NB4 (cell line): Measurements from ENCODE around the gene AOPEP.

Source experiments
- DNase-seq: peaks from one replicate; pipeline ENCODE4 v3.0.0; 2010; ENCODE audit warnings: low read depth
- H3K4me3 ChIP-seq: one replicate; pipeline ENCODE4 v1.5.1; 2011; ENCODE audit warnings: mild to moderate bottlenecking, low read depth, low read length, moderate library complexity
- MYC ChIP-seq: IDR thresholded peaks from 2 replicates; pipeline ENCODE4 v1.6.1; 2011; ENCODE audit warnings: low read depth, low read length
- POLR2A ChIP-seq: IDR thresholded peaks from 2 replicates; pipeline ENCODE4 v1.6.1; 2011; ENCODE audit warnings: mild to moderate bottlenecking; ENCODE audit not compliant: insufficient read length; ENCODE audit errors: extremely low read depth
- TF ChIP-seq, protein P1 (sequence below): IDR thresholded peaks from one replicate; pipeline ENCODE4 v1.5.1; 2012; ENCODE audit warnings: low read depth, low read length
- TF ChIP-seq, protein P2 (sequence below): IDR thresholded peaks from 2 replicates; pipeline ENCODE4 v1.6.1; 2011; ENCODE audit warnings: low read depth, low read length

AOPEP gene

DNA sequence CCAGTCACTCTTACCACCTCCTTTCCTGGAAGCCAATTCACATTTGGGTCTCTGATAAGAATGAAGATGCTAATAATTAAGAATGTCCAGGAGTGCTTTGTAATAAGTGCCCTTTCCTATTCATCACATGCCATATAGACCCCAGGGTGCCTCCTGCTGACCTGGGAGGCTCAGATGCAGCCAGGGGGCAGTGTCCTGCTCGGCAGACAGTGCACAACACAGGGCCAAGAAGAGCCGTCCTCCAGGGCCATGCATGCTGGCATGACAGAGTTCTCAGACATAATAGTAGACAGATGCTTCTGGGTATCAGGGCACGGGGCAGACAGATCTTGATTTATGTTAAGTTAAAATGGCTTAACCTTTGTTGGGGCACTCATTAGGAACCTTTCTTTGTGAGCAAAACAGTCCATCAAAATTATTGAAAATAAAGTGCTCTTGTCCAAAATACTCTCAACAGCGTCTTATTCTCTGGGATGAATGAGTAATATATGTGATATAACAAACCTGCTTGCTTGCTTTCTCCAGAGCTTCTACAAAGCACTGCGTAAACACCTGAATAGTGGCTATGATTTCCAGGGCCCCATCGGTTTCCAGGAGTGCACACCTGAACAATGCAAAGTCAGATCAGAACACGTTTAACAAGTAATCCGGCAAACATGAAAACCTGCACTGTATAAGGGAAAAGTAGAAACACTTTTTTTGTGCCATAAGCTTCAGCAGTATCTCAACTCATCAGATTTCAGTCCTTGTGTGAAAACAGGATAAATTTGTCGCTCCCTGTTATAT lies 398.3 kb downstream of the AOPEP start:
- DNase-seq: no peak
- TF ChIP-seq POLR2A: no peak
- TF ChIP-seq, protein P1, sequence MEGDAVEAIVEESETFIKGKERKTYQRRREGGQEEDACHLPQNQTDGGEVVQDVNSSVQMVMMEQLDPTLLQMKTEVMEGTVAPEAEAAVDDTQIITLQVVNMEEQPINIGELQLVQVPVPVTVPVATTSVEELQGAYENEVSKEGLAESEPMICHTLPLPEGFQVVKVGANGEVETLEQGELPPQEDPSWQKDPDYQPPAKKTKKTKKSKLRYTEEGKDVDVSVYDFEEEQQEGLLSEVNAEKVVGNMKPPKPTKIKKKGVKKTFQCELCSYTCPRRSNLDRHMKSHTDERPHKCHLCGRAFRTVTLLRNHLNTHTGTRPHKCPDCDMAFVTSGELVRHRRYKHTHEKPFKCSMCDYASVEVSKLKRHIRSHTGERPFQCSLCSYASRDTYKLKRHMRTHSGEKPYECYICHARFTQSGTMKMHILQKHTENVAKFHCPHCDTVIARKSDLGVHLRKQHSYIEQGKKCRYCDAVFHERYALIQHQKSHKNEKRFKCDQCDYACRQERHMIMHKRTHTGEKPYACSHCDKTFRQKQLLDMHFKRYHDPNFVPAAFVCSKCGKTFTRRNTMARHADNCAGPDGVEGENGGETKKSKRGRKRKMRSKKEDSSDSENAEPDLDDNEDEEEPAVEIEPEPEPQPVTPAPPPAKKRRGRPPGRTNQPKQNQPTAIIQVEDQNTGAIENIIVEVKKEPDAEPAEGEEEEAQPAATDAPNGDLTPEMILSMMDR: peak; percentile 16
- TF ChIP-seq, protein P2, sequence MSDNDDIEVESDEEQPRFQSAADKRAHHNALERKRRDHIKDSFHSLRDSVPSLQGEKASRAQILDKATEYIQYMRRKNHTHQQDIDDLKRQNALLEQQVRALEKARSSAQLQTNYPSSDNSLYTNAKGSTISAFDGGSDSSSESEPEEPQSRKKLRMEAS: no peak
- no peak overlapping the region for H3K4me3 ChIP-seq

DNA sequence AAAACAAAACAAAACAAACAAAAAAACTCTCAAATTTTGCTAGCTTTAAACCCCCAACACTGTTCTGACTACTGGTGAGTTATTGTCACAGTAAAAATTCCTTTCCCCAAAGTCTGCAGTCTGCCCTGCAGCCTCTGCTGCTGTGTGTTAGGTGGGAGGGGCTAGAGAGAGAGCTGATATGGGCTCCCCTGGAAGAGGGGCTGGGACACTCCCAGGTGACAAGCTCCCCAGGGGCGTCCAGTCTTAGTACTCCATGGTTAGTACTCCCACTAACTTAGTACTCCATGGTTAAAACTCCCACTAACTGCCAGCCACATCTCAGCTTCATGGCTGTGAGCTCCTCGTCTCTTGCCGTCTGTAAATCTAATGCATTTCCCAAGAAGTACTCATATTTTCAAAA lies 399.2 kb downstream of the AOPEP start:
- no peak overlapping the region for H3K4me3 ChIP-seq
- TF ChIP-seq MYC: no peak
- TF ChIP-seq POLR2A: no peak
- TF ChIP-seq, protein P1: no peak
- TF ChIP-seq, protein P2: no peak
- no peak for DNase-seq

DNA sequence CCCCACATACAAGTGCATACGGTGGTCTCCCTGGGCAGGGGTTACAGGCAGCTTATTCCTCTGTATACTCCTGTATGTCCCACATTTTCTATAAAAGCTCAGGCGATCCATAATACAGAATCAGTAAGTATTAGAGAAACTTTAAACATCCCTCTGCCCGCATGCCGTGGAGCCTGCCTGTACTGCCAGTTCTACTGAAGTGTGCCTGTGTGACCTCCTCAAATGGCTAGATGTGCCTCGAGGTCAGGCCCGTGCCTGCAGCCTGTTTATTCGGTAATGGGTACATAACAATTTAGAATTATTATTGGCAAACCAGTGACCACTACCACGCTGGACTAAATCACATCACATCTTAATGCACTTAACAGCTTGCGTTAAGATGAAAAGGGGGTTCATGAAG lies 400.2 kb downstream of the AOPEP start:
- no peak for DNase-seq
- no peak overlapping the region for H3K4me3 ChIP-seq
- TF ChIP-seq POLR2A (no peak), MYC (no peak)
- TF ChIP-seq, protein P2: no peak
- TF ChIP-seq, protein P1: no peak

- no peak for TF ChIP-seq POLR2A
- TF ChIP-seq, protein P1: peak; percentile 96
- DNase-seq: peak; percentile 69
- H3K4me3 ChIP-seq: no peak overlapping the region
Measured at GRCh38 chr9:95127249-95128176, 401.0 kb downstream of the AOPEP start.

DNA sequence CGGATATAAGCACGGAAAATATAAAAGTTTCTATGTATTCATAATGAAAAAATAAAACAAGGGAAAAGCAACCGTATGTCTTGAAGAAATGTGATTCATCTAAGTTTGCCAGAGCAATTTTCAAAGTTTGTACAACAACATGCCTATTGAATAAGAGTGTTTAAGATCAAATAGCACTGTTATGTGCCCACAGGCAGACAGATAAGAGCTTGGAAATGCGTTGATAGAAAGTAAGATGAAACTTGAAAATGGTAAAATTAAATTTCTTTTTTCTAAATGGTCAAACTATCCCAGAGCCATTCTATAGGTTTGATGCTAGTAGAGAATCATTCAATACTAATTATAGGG lies 401.7 kb downstream of the AOPEP start:
- DNase-seq: no peak
- no peak overlapping the region for H3K4me3 ChIP-seq
- no peak for TF ChIP-seq POLR2A
- TF ChIP-seq, protein P1: no peak
- no peak for TF ChIP-seq MYC
- TF ChIP-seq, protein P2: no peak
